ENCODE measurements around the gene CBS.
"Not testable (repeated sequence)": the region's sequence is repeated elsewhere in the genome, so short reads cannot be mapped to it uniquely, and the experiment has no call there.

CBS gene

GRCh38 chr21:43075170-43076022, at the start of gene CBS:
CBS (minus strand) TSS chr21:43075835; CDS start chr21:43072193, 3,642 bp downstream.
- H3K9me3 Mint-ChIP-seq; H3K4me3 Mint-ChIP-seq; H3K4me1 Mint-ChIP-seq (ENCODE audit: low read depth); H3K27me3 Mint-ChIP-seq (ENCODE audit: low read depth); H3K36me3 Mint-ChIP-seq (ENCODE audit: low read depth); H3K27ac Mint-ChIP-seq: not testable (repeated sequence)

- H3K27me3 Mint-ChIP-seq (ENCODE audit: low read depth); H3K27ac Mint-ChIP-seq; H3K4me1 Mint-ChIP-seq (ENCODE audit: low read depth); H3K4me3 Mint-ChIP-seq; H3K36me3 Mint-ChIP-seq (ENCODE audit: low read depth); H3K9me3 Mint-ChIP-seq: not testable (repeated sequence)
Observed at GRCh38 chr21:43115956-43116355, 40.3 kb upstream of the CBS start.

GRCh38 chr21:43114483-43114882, 38.8 kb upstream of the CBS start:
- not testable (repeated sequence) for H3K4me1 Mint-ChIP-seq (ENCODE audit: low read depth); H3K9me3 Mint-ChIP-seq; H3K36me3 Mint-ChIP-seq (ENCODE audit: low read depth); H3K4me3 Mint-ChIP-seq; H3K27me3 Mint-ChIP-seq (ENCODE audit: low read depth); H3K27ac Mint-ChIP-seq

- H3K36me3 Mint-ChIP-seq (ENCODE audit: low read depth); H3K27ac Mint-ChIP-seq; H3K4me3 Mint-ChIP-seq; H3K9me3 Mint-ChIP-seq; H3K27me3 Mint-ChIP-seq (ENCODE audit: low read depth); H3K4me1 Mint-ChIP-seq (ENCODE audit: low read depth): not testable (repeated sequence)
Observed at GRCh38 chr21:43109006-43109405, 33.4 kb upstream of the CBS start.

- H3K27me3 Mint-ChIP-seq (ENCODE audit: low read depth); H3K27ac Mint-ChIP-seq; H3K4me1 Mint-ChIP-seq (ENCODE audit: low read depth); H3K4me3 Mint-ChIP-seq; H3K36me3 Mint-ChIP-seq (ENCODE audit: low read depth); H3K9me3 Mint-ChIP-seq: not testable (repeated sequence)
Observed at GRCh38 chr21:43108177-43108576, 32.5 kb upstream of the CBS start.

GRCh38 chr21:43107794-43108137, 32.1 kb upstream of the CBS start:
- not testable (repeated sequence) for H3K4me3 Mint-ChIP-seq; H3K36me3 Mint-ChIP-seq (ENCODE audit: low read depth); H3K27me3 Mint-ChIP-seq (ENCODE audit: low read depth); H3K27ac Mint-ChIP-seq; H3K4me1 Mint-ChIP-seq (ENCODE audit: low read depth); H3K9me3 Mint-ChIP-seq

- H3K27me3 Mint-ChIP-seq (ENCODE audit: low read depth); H3K4me3 Mint-ChIP-seq; H3K27ac Mint-ChIP-seq; H3K9me3 Mint-ChIP-seq; H3K4me1 Mint-ChIP-seq (ENCODE audit: low read depth); H3K36me3 Mint-ChIP-seq (ENCODE audit: low read depth): not testable (repeated sequence)
Observed at GRCh38 chr21:43106965-43107793, 31.5 kb upstream of the CBS start, which contains the start of gene U2AF1. U2AF1 (minus strand) TSS chr21:43107570; CDS start chr21:43107494, 76 bp downstream.

GRCh38 chr21:43104642-43105041, 29.0 kb upstream of the CBS start:
- H3K4me1 Mint-ChIP-seq (ENCODE audit: low read depth); H3K9me3 Mint-ChIP-seq; H3K36me3 Mint-ChIP-seq (ENCODE audit: low read depth); H3K27ac Mint-ChIP-seq; H3K27me3 Mint-ChIP-seq (ENCODE audit: low read depth); H3K4me3 Mint-ChIP-seq: not testable (repeated sequence)

GRCh38 chr21:43102281-43102680, 26.6 kb upstream of the CBS start:
- H3K4me3 Mint-ChIP-seq; H3K27me3 Mint-ChIP-seq (ENCODE audit: low read depth); H3K9me3 Mint-ChIP-seq; H3K4me1 Mint-ChIP-seq (ENCODE audit: low read depth); H3K36me3 Mint-ChIP-seq (ENCODE audit: low read depth); H3K27ac Mint-ChIP-seq: not testable (repeated sequence)

- H3K4me1 Mint-ChIP-seq (ENCODE audit: low read depth); H3K9me3 Mint-ChIP-seq; H3K27ac Mint-ChIP-seq; H3K4me3 Mint-ChIP-seq; H3K27me3 Mint-ChIP-seq (ENCODE audit: low read depth); H3K36me3 Mint-ChIP-seq (ENCODE audit: low read depth): not testable (repeated sequence)
Observed at GRCh38 chr21:43101676-43102075, 26.0 kb upstream of the CBS start.

GRCh38 chr21:43101000-43101399, 25.4 kb upstream of the CBS start:
- H3K27me3 Mint-ChIP-seq (ENCODE audit: low read depth); H3K4me1 Mint-ChIP-seq (ENCODE audit: low read depth); H3K4me3 Mint-ChIP-seq; H3K27ac Mint-ChIP-seq; H3K36me3 Mint-ChIP-seq (ENCODE audit: low read depth); H3K9me3 Mint-ChIP-seq: not testable (repeated sequence)

- H3K4me3 Mint-ChIP-seq: not testable (repeated sequence)
Observed at GRCh38 chr21:43091979-43092614, 16.5 kb upstream of the CBS start.

GRCh38 chr21:43090947-43091346, 15.3 kb upstream of the CBS start:
- not testable (repeated sequence) for H3K9me3 Mint-ChIP-seq; H3K4me1 Mint-ChIP-seq (ENCODE audit: low read depth); H3K27me3 Mint-ChIP-seq (ENCODE audit: low read depth); H3K4me3 Mint-ChIP-seq; H3K27ac Mint-ChIP-seq; H3K36me3 Mint-ChIP-seq (ENCODE audit: low read depth)

More at GRCh38 chr21:43091979-43092614, 16.5 kb upstream of the CBS start:
- H3K27ac Mint-ChIP-seq; H3K27me3 Mint-ChIP-seq (ENCODE audit: low read depth); H3K9me3 Mint-ChIP-seq; H3K4me1 Mint-ChIP-seq (ENCODE audit: low read depth); H3K36me3 Mint-ChIP-seq (ENCODE audit: low read depth): not testable (repeated sequence)

GRCh38 chr21:43089463-43089862, 13.8 kb upstream of the CBS start:
- H3K4me3 Mint-ChIP-seq; H3K4me1 Mint-ChIP-seq (ENCODE audit: low read depth); H3K36me3 Mint-ChIP-seq (ENCODE audit: low read depth); H3K9me3 Mint-ChIP-seq; H3K27ac Mint-ChIP-seq; H3K27me3 Mint-ChIP-seq (ENCODE audit: low read depth): not testable (repeated sequence)
